Cerebellar cortex (tissue), 1 donor: ENCODE data around the gene ZNF578.
A peak's percentile ranks its signal among the peaks of the same experiment; 100 is the strongest.
"Not testable (repeated sequence)": the region's sequence is repeated elsewhere in the genome, so short reads cannot be mapped to it uniquely, and the experiment has no call there.

ENCODE experiments used
- DNase-seq: peaks from one replicate; pipeline ENCODE4 v3.0.0-alpha.2; 2015; ENCODE audit warnings: low spot score

Gene ZNF578

DNA sequence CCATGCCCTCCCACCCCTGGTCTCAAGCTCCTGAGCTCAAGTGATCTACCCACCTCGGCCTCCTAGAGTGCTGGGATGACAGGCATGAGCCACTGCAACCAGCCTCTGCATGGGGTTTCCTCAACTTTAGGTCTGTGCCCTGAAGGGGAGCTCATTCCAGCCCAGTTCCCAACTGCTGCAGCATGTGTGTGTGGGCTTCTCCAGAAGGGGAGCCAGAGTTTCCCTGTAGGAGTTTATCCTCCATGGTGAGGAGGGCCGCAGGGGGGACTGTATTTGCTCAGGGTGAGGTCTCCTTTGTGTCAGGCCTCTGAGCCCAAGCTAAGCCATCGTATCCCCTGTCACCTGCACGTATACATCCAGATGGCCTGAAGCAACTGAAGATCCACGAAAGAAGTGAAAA is 62.8 kb downstream of the ZNF578 start:
- DNase-seq, result no peak

DNA sequence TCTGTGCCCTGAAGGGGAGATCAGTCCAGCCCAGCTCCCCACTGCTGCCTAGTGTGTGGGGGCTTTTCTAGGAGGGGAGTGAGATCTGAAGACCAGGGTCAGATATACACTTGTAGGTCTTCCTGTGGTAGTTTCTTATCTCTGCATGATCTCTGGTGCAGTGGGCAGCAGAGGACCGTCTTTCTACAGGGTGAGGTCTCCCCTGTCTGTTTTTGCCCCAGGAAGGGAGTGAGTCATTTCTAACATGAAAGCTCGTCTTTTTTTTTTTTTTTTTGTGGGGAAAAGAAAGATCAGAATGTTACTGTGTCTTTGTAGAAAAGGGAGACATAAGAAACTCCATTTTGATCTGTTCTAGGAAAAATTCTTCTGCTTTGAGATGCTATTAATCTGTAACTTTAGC is 65.3 kb downstream of the ZNF578 start:
- no peak for DNase-seq

GRCh38 chr19:52519175-52519574 is 65.8 kb downstream of the ZNF578 start:
- DNase-seq, result not testable (repeated sequence)

DNA sequence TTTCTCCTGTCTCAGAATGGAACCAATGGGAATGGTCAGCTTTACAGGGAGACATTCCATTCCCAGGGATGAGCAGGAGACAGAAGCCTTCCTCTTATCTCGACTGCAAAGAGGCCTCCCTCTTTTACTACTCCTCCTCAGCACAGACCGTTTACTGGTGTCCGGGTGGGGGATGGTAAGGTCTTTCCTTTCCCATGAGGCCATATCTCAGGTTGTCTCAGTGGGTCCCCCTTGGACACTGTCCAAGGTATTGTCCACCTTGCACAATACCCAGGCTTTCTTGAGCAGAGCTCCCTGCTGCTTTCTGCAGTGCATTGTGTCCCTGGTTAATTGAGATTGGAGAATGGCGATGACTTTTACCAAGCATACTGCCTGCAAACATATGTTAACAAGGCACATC is 66.7 kb downstream of the ZNF578 start:
- no peak for DNase-seq

GRCh38 chr19:52522551-52522950 is 69.2 kb downstream of the ZNF578 start:
- no peak for DNase-seq

GRCh38 chr19:52524086-52524485 is 70.7 kb downstream of the ZNF578 start:
- no peak for DNase-seq

- peak; percentile 94 for DNase-seq
Measured at GRCh38 chr19:52527134-52527955, 74.0 kb downstream of the ZNF578 start, which contains the start of gene ZNF808. Gene ZNF808 (plus strand): TSS chr19:52527668. CDS start chr19:52543285, 15,617 bp downstream.

- DNase-seq, result peak; percentile 6
Measured at GRCh38 chr19:52527956-52528351, 74.6 kb downstream of the ZNF578 start.

DNA sequence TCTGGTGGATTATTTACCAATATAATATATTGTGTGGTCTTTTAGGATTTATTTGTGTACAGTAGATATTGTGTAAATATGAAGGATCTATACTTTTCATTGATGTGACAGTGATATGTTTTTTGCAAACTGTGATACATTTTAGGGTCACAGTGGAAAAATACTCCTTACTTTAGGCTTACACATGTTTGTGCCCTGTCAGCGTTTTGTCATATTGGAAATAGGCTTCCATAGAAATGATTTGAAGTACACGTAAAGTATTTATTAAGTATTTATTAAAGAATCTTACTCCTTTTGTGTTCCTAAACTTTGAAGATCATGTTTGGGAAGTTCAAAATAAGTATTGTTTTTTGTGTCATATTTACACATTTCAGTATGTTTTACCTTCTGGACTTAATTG is 79.1 kb downstream of the ZNF578 start:
- DNase-seq, result no peak

- DNase-seq, result no peak
Measured at GRCh38 chr19:52533901-52534300, 80.5 kb downstream of the ZNF578 start.

GRCh38 chr19:52535385-52535770 is 82.0 kb downstream of the ZNF578 start:
- not testable (repeated sequence) for DNase-seq

DNA sequence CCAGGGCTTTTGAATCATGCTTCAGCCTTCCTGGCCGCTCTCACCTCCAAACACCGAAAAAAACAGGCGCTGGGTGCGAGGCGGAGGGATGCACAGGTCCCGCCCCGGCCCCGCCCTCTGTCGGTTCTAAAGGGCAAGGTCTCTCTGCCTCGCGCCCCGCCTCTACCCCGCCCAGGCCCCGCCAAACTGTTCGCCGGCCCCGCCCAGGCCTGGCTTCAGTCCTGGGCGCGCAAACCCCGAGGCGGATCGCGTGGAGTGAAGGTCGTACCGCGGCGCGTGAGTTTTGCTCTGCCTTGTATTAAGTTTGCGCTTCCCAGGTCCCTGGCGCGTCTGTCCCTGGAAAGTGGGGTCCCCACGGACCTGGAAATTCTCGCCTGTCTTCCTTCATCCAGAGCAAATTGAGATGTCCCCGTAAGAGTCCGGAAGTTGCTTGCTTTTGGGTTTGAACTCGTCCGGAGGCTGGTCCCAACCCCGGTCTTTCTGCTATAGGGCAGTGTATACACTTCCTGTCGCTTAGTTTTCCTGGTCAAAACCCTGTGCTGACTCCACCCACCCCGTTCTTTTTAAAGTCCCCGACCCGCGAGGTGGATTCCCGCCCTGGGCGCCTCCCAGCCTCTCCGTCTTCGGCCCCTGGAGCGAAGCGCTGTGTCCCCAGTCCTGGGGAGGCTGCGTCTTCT is 82.6 kb downstream of the ZNF578 start:
- peak; percentile 89 for DNase-seq

DNA sequence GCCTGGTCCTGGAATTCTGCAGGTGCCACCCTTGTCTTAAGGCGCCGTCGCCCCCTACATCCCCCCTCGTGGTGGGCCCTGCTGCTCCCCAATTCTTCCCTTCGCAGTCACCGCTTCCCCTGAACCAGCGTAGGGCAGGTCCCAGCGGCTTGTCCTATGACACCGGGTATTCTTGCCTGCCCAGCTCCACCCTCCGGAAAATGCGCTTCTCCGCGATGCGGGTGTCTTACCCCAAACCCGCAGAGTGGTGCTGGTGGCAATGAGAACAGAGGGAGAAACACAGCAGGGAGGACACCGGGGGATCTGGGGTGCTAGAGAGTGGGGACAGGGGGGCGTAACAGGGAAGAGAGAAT is 83.1 kb downstream of the ZNF578 start:
- DNase-seq, result peak; percentile 43

GRCh38 chr19:52538815-52539214 is 85.5 kb downstream of the ZNF578 start:
- DNase-seq, result not testable (repeated sequence)

- DNase-seq, result not testable (repeated sequence)
Measured at GRCh38 chr19:52541176-52541575, 87.8 kb downstream of the ZNF578 start.

GRCh38 chr19:52541608-52542007 is 88.3 kb downstream of the ZNF578 start:
- no peak for DNase-seq

GRCh38 chr19:52542541-52542940 is 89.2 kb downstream of the ZNF578 start:
- DNase-seq, result not testable (repeated sequence)

- no peak for DNase-seq
Measured at GRCh38 chr19:52542984-52543664, 89.8 kb downstream of the ZNF578 start.

DNA sequence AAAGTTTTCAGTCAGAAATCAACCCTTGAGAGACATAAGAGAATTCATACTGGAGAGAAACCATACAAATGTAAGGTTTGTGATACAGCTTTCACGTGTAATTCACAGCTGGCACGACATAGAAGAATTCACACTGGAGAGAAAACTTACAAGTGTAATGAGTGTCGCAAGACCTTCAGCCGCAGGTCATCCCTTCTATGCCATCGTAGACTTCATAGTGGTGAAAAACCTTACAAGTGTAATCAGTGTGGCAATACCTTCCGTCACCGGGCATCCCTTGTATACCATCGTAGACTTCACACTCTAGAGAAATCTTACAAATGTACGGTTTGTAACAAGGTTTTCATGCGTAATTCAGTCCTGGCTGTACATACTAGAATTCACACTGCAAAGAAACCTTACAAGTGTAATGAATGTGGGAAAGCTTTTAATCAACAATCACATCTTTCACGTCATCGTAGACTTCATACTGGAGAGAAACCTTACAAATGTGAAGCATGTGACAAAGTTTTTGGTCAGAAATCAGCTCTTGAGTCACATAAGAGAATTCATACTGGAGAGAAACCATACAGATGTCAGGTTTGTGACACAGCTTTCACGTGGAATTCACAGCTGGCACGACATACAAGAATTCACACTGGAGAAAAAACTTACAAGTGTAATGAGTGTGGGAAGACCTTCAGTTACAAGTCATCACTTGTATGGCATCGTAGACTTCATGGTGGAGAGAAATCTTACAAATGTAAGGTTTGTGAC is 101.0 kb downstream of the ZNF578 start:
- DNase-seq, result no peak

GRCh38 chr19:52557231-52557995 is 104.1 kb downstream of the ZNF578 start:
- DNase-seq, result no peak

DNA sequence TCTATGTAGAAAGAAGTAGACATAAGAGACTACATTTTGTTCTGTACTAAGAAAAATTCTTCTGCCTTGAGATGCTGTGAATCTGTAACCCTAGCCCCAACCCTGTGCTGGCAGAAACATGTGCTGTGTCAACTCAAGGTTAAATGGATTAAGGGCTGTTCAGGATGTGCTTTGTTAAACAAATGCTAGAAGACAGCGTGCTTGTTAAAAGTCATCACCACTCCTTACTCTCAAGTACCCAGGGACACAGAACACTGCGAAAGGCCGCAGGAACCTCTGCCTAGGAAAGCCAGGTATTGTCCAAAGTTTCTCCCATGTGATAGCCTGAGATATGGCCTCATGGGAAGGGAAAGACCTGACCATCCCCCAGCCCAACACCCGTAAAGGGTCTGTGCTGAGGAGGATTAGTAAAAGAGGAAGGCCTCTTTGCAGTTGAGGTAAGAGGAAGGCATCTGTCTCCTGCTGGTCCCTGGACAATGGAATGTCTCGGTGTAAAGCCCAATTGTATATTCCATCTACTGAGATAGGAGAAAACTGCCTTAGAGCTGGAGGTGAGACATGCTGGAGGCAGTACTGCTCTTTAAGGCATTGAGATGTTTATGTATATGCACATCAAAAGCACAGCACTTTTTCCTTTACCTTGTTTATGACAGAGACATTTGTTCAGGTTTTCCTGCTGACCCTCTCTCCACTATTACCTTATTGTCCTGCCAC is 105.5 kb downstream of the ZNF578 start:
- DNase-seq, result not testable (repeated sequence)
